B cell (primary cell): ENCODE data around the gene CRYGD.

ENCODE experiments used
- CTCF ChIP-seq: fragments of 200-600 bp; IDR thresholded peaks from one replicate; pipeline ENCODE4 v1.8.0; 2022; ENCODE audit warnings: antibody characterized with exemption, mild to moderate bottlenecking
- EZH2 ChIP-seq: IDR thresholded peaks from 2 replicates; pipeline ENCODE4 v1.6.1; 2012; ENCODE audit warnings: borderline replicate concordance, low read depth, mild to moderate bottlenecking, moderate library complexity, low read length; ENCODE audit not compliant: insufficient read depth, poor library complexity, severe bottlenecking

GRCh38 chr2:208150094-208150493 lies 25.8 kb upstream of the CRYGD start:
- TF ChIP-seq CTCF (no peak), EZH2 (no peak)
